AML-193 (cell line): ENCODE data around the gene TAGLN2.
A peak's percentile ranks its signal among the peaks of the same experiment; 100 is the strongest.

Experiments
- DNase-seq, 2 experiments: peaks; one replicate each; lab custom pipeline; 2025; lab: John Stamatoyannopoulos, UW

Gene TAGLN2

GRCh38 chr1:159949123-159949522 is 23.8 kb upstream of the TAGLN2 start:
- no peak for DNase-seq

- DNase-seq, result no peak
Measured at GRCh38 chr1:159947942-159948341, 22.6 kb upstream of the TAGLN2 start.

- no peak for DNase-seq
Measured at GRCh38 chr1:159946242-159947187, 21.2 kb upstream of the TAGLN2 start.

- no peak for DNase-seq
Measured at GRCh38 chr1:159945483-159946241, 20.4 kb upstream of the TAGLN2 start, which contains the start of gene IGSF9. Gene IGSF9, minus strand, starts transcription at chr1:159945613. Its CDS starts 2,159 bp downstream, at chr1:159943454.

GRCh38 chr1:159944623-159945455 is 19.5 kb upstream of the TAGLN2 start:
- no peak for DNase-seq

GRCh38 chr1:159943908-159944622 is 18.8 kb upstream of the TAGLN2 start:
- no peak for DNase-seq

GRCh38 chr1:159943278-159943640 is 18.0 kb upstream of the TAGLN2 start:
- no peak for DNase-seq

- DNase-seq, result no peak
Measured at GRCh38 chr1:159942632-159943277, 17.4 kb upstream of the TAGLN2 start.

GRCh38 chr1:159941591-159942560 is 16.6 kb upstream of the TAGLN2 start:
- no peak for DNase-seq

GRCh38 chr1:159941141-159941540 is 15.8 kb upstream of the TAGLN2 start:
- DNase-seq, result no peak

- no peak for DNase-seq
Measured at GRCh38 chr1:159940006-159940620, 14.8 kb upstream of the TAGLN2 start.

- no peak for DNase-seq
Measured at GRCh38 chr1:159939678-159940002, 14.3 kb upstream of the TAGLN2 start.

- DNase-seq, result no peak
Measured at GRCh38 chr1:159938905-159939677, 13.8 kb upstream of the TAGLN2 start.

GRCh38 chr1:159938211-159938852 is 13.0 kb upstream of the TAGLN2 start:
- no peak for DNase-seq

- DNase-seq, result no peak
Measured at GRCh38 chr1:159937054-159937750, 11.9 kb upstream of the TAGLN2 start.

- DNase-seq, result peak; percentile 26 to 40
Measured at GRCh38 chr1:159936273-159936904, 11.1 kb upstream of the TAGLN2 start.

- DNase-seq, result peak; percentile 38 to 55
Measured at GRCh38 chr1:159935719-159936272, 10.5 kb upstream of the TAGLN2 start.
